Measurements from ENCODE around the gene MRPL48. TPM values are rescaled to one million over a fixed set of nuclear protein-coding genes. Genes with fewer than 3 reads are reported as not detected.

MRPL48 gene
- total RNA-seq, 2 donors from 2014 or later, result 44.4 to 49.8 TPM

GRCh38 chr11:73800276-73800806 is 12.7 kb downstream of the MRPL48 start:
- no peaks in the 10 kb centered on the region for H3K9me3 ChIP-seq
- TF ChIP-seq, protein P1, sequence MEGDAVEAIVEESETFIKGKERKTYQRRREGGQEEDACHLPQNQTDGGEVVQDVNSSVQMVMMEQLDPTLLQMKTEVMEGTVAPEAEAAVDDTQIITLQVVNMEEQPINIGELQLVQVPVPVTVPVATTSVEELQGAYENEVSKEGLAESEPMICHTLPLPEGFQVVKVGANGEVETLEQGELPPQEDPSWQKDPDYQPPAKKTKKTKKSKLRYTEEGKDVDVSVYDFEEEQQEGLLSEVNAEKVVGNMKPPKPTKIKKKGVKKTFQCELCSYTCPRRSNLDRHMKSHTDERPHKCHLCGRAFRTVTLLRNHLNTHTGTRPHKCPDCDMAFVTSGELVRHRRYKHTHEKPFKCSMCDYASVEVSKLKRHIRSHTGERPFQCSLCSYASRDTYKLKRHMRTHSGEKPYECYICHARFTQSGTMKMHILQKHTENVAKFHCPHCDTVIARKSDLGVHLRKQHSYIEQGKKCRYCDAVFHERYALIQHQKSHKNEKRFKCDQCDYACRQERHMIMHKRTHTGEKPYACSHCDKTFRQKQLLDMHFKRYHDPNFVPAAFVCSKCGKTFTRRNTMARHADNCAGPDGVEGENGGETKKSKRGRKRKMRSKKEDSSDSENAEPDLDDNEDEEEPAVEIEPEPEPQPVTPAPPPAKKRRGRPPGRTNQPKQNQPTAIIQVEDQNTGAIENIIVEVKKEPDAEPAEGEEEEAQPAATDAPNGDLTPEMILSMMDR (IDR thresholded peaks at IDR 0.05), result no peak
- H3K4me1 ChIP-seq, result no peaks in the 10 kb centered on the region
- no peak overlapping the region for H3K9ac ChIP-seq (ENCODE audit: low read depth in 2 of 2, low read length in 2 of 2)
- H3K27me3 ChIP-seq, result no peaks in the 10 kb centered on the region
- intact Hi-C loops (cut with DNase I), result no loop called here
- no peak overlapping the region for H3K27ac ChIP-seq
- H3K4me3 ChIP-seq, result no peak overlapping the region
- H3K36me3 ChIP-seq, result no peaks in the 10 kb centered on the region
- no peak for DNase-seq

- Histone ChIP-seq H3K36me3 (no peaks in the 10 kb centered on the region), H3K9me3 (no peaks in the 10 kb centered on the region), H3K9ac (ENCODE audit: low read depth in 2 of 2, low read length in 2 of 2) (no peak overlapping the region), H3K4me1 (no peaks in the 10 kb centered on the region), H3K27me3 (no peaks in the 10 kb centered on the region), H3K27ac (no peak overlapping the region), H3K4me3 (no peak overlapping the region)
- TF ChIP-seq, protein P1 (IDR thresholded peaks at IDR 0.05), result no peak
- intact Hi-C loops (cut with DNase I), result no loop called here
- no peak for DNase-seq
Observed at GRCh38 chr11:73801136-73801535, 13.5 kb downstream of the MRPL48 start.

DNA sequence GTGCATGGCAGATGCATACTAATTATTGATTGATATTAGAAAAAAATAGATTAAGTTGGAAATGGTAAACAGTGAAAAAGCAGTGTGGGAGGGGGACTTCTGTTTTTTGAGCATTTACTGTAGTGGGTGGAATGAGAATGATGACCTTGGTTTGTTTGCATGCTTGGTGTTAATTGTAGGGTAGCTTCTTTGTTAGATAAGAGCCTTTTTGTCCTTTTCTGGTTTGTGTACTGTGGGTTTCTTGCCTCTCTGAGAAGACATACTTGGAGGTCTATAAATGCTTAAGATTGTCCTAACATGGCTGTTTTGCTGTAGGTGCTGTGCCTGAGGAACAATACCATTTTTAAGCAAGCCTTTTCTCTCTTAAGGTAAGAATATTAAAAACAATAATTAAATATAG is 17.0 kb downstream of the MRPL48 start:
- H3K27ac ChIP-seq, result no peak overlapping the region
- H3K27me3 ChIP-seq, result no peaks in the 10 kb centered on the region
- no peaks in the 10 kb centered on the region for H3K36me3 ChIP-seq
- intact Hi-C loops (cut with DNase I), result no loop called here
- no peaks in the 10 kb centered on the region for H3K9me3 ChIP-seq
- no peak overlapping the region for H3K4me3 ChIP-seq
- DNase-seq, result no peak
- TF ChIP-seq, protein P1 (IDR thresholded peaks at IDR 0.05), result no peak
- no peaks in the 10 kb centered on the region for H3K4me1 ChIP-seq
- H3K9ac ChIP-seq (ENCODE audit: low read depth in 2 of 2, low read length in 2 of 2), result no peak overlapping the region

DNA sequence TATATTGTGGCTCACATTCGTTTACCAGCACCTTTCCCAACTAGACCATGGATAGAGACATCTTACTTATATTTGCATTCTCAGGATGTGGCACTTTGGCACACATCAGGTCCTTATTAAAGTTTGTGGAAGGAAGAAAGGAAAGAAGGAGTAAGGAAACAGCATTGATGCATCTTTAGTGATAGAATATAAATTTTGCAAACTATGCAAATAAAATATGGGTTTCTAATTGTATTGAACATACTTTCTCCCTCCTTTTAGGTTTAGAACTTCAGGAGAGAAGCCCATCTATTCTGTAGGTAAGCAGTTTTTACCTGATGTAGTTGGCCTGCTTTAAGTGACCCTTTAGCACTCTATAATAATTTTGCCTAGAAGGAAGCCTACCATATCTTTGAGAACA is 20.4 kb downstream of the MRPL48 start:
- TF ChIP-seq, protein P1 (IDR thresholded peaks at IDR 0.05), result no peak
- Histone ChIP-seq H3K9me3 (no peaks in the 10 kb centered on the region), H3K27ac (no peak overlapping the region), H3K36me3 (no peaks in the 10 kb centered on the region), H3K4me1 (no peaks in the 10 kb centered on the region), H3K4me3 (no peak overlapping the region), H3K27me3 (no peaks in the 10 kb centered on the region), H3K9ac (ENCODE audit: low read depth in 2 of 2, low read length in 2 of 2) (no peak overlapping the region)
- DNase-seq, result no peak
- intact Hi-C loops (cut with DNase I), result no loop called here

DNA sequence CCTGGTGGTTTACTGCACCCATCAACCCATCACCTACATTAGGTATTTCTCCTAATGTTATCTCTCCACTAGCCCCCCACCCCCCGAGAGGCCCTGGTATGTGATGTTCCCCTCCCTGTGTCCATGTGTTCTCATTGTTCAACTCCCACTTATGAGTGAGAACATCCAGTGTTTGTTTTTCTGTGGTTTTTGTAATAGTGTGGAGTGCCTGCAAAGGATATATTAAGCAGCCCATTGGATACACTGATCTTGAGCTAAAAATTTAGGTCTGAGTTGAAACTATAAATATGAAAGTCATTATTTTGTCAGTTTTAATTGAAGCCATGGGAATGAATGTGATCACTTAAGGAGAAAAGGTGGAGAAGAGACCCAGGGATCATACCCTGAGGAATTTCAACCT is 23.0 kb downstream of the MRPL48 start:
- H3K36me3 ChIP-seq, result no peaks in the 10 kb centered on the region
- no peak overlapping the region for H3K4me3 ChIP-seq
- H3K27me3 ChIP-seq, result no peaks in the 10 kb centered on the region
- no peaks in the 10 kb centered on the region for H3K9me3 ChIP-seq
- no peak for DNase-seq
- no peak overlapping the region for H3K9ac ChIP-seq (ENCODE audit: low read depth in 2 of 2, low read length in 2 of 2)
- TF ChIP-seq, protein P1 (IDR thresholded peaks at IDR 0.05), result no peak
- no peak overlapping the region for H3K27ac ChIP-seq
- H3K4me1 ChIP-seq, result no peaks in the 10 kb centered on the region
- intact Hi-C loops (cut with DNase I), result no loop called here
